ENCODE results near the gene C2. TPM values are rescaled to one million over a fixed set of nuclear protein-coding genes. Genes with fewer than 3 reads are reported as not detected.
"Not testable (repeated sequence)": the region's sequence is repeated elsewhere in the genome, so short reads cannot be mapped to it uniquely, and the experiment has no call there.

The C2 gene
- total RNA-seq, 3 donors from 2014 or later = 5.5 to 33.7 (median 17.9) TPM

DNA sequence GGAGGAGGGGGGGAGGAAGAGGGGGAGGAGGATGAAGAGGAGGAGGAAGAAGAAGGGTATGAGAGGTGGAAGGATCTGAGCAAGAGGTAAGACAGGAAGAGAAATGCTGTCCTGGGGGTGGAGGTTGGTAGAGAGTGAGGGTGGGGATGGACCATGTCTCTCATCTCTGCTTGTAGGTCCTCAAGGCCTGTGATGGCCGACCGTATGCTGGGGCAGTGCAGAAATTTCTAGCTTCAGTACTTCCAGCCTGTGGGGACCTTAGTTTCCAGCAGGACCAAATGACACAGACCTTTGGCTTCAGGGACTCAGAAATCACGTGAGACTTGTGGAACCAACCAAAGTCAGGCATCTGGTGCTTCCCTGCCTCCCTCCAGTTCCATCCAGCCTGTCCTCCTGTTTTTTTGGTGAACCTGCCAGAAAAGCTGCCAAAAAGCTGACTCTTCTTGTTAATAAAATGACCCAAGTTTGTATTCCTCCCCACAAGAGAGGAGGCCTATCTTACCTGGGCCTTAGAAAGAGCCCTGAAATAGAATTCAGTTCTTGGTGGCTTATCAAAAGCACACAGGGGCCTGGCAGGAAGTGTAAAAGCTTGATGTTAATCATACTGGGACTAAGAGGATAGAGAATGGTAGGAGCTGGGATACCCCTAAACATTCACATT is 51.9 kb downstream of the C2 start:
- ATAC-seq = no peak
- H3K36me3 ChIP-seq (ENCODE audit: low read depth) = no peaks in the 10 kb centered on the region
- TF ChIP-seq, protein P1, sequence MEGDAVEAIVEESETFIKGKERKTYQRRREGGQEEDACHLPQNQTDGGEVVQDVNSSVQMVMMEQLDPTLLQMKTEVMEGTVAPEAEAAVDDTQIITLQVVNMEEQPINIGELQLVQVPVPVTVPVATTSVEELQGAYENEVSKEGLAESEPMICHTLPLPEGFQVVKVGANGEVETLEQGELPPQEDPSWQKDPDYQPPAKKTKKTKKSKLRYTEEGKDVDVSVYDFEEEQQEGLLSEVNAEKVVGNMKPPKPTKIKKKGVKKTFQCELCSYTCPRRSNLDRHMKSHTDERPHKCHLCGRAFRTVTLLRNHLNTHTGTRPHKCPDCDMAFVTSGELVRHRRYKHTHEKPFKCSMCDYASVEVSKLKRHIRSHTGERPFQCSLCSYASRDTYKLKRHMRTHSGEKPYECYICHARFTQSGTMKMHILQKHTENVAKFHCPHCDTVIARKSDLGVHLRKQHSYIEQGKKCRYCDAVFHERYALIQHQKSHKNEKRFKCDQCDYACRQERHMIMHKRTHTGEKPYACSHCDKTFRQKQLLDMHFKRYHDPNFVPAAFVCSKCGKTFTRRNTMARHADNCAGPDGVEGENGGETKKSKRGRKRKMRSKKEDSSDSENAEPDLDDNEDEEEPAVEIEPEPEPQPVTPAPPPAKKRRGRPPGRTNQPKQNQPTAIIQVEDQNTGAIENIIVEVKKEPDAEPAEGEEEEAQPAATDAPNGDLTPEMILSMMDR (IDR thresholded peaks at IDR 0.05) = no peak
- no peaks in the 10 kb centered on the region for H3K4me1 ChIP-seq (ENCODE audit: low read depth)
- H3K9me3 ChIP-seq = no peaks in the 10 kb centered on the region
- no peak for DNase-seq
- H3K4me3 ChIP-seq = no peak overlapping the region
- intact Hi-C loops (cut with DNase I, micrococcal nuclease) = no loop called here

DNA sequence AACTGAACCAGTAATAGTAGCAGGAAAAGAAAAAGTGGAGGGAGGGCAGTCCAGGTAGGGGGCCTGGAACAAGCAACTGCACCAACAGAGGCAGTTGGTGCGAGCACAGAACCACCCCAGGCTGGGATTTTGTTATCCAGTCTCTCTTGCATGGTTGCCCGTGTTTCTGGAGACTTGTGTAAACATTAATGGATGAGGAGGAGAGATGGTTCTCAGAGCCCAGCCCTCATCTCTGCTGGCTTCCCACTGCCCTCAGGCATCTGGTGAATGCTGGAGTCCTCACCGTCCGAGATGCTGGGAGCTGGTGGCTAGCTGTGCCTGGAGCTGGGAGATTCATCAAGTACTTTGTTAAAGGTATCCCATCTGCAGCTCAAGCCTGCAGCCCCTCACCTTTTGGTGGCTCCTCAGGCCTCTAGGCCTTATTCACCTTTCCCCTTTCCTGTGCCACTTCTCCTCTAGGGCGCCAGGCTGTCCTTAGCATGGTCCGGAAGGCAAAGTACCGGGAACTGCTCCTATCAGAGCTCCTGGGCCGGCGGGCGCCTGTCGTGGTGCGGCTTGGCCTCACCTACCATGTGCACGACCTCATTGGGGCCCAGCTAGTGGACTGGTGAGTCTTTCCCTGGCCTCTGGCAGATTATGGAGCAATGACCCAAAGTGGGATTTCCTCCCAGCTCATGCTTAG is 52.8 kb downstream of the C2 start:
- H3K36me3 ChIP-seq (ENCODE audit: low read depth); intact Hi-C loops (cut with DNase I, micrococcal nuclease); H3K9me3 ChIP-seq; H3K4me1 ChIP-seq (ENCODE audit: low read depth); H3K4me3 ChIP-seq; ATAC-seq: not testable (repeated sequence)
- DNase-seq = peak in 1 of 3 donors; percentile 25

DNA sequence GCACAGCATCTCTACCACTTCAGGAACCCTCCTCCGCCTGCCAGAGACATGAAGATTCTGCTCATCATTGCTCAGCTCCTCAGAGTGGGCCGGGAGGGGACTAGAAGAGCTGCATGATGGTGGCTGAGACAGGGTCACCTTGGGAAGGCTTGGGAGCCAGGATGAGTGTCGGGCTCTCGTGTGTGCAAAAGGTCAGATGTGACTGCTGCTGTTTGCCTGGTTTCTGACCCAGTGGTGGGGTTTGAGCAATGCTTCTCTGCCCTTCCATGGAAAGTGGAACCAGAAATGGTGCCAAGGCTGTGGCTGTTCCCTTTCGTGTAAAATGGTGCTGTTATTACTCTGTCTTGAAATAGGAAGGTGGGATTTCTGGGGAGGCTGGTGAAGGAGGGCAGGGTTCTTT is 53.5 kb downstream of the C2 start:
- H3K4me3 ChIP-seq; intact Hi-C loops (cut with DNase I, micrococcal nuclease); ATAC-seq; H3K4me1 ChIP-seq (ENCODE audit: low read depth); H3K9me3 ChIP-seq; DNase-seq; H3K36me3 ChIP-seq (ENCODE audit: low read depth): not testable (repeated sequence)

DNA sequence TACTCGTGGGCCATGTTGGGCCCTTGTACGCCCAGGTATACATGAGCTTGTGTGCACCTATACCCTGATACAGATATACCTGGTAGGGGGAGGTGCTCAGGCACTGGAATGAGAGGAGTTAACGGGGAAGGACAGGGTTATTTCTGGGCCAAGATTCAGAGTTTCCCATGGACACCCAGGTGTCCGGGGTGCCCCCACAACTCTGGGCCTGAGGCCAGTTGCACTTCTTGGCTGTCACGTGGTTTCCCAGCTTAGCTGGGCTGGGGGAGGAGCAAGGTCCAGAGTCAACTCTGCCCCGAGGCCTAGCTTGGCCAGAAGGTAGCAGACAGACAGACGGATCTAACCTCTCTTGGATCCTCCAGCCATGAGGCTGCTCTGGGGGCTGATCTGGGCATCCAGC is 54.2 kb downstream of the C2 start, which contains the start of gene C4A:
C4A (plus strand) TSS at position 314 of the 400 bp plus-strand sequence; CDS start at position 365, 51 bp downstream.
- H3K36me3 ChIP-seq (ENCODE audit: low read depth); intact Hi-C loops (cut with DNase I, micrococcal nuclease); DNase-seq; H3K9me3 ChIP-seq; H3K4me1 ChIP-seq (ENCODE audit: low read depth); H3K4me3 ChIP-seq: not testable (repeated sequence)
- peak; percentile 56 for ATAC-seq

DNA sequence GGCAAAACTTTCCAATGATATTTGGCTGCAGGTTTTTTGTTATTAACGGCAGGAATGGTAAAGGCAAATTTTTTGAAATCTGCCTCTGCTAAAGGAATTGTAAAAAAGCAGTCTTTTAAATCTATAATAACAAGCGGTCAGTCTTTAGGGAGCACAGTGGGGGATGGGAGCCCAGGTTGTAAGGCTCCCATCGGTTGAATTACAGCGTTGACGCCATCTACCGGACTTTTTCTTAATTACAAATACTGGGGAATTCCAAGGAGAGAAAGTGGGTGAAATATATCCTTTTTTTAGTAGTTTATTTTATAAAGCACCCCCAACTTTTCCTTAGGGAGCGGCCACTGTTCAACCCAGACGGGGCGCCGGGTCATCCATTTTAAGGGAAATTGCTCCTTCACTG is 61.8 kb downstream of the C2 start:
- H3K36me3 ChIP-seq (ENCODE audit: low read depth); DNase-seq; ATAC-seq; H3K4me3 ChIP-seq; H3K9me3 ChIP-seq; intact Hi-C loops (cut with DNase I, micrococcal nuclease); H3K4me1 ChIP-seq (ENCODE audit: low read depth): not testable (repeated sequence)

DNA sequence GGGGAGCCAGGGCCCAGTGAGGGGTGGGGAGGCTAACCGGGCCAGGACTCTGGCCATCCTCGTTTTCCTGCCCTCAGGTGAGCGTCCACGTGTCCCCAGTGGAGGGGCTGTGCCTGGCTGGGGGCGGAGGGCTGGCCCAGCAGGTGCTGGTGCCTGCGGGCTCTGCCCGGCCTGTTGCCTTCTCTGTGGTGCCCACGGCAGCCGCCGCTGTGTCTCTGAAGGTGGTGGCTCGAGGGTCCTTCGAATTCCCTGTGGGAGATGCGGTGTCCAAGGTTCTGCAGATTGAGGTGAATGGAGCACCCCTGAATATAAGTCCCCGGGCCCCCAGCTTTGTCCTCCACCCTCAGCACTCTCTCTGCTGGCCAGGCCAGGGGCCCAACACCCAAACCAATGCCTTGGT is 66.9 kb downstream of the C2 start:
- ATAC-seq; intact Hi-C loops (cut with DNase I, micrococcal nuclease): not testable (repeated sequence)
- peak in 2 of 3 donors; percentile 5 to 30 for DNase-seq

More for the DNA sequence above, 66.9 kb downstream of the C2 start:
- H3K36me3 ChIP-seq (ENCODE audit: low read depth); H3K4me1 ChIP-seq (ENCODE audit: low read depth); H3K9me3 ChIP-seq; H3K4me3 ChIP-seq: not testable (repeated sequence)

Small RNA genes within 50 kb of the gene (microRNA-seq; reads per million reads assigned to microRNA genes)
- 0.70 reads per million for gene MIR1236

Other genes starting within 250 kb of the C2 start
- gene LY6G5C, start 246.7 kb upstream of the C2 start, total RNA-seq = 1 to 10 TPM; 1.7 to 4.2 (median 2.1) TPM
- 10 to 100 TPM; 55.3 to 69.4 (median 68.4) TPM for gene ABHD16A, start 224.4 kb upstream of the C2 start, total RNA-seq
- gene LY6G6F, start 220.9 kb upstream of the C2 start, total RNA-seq = not detected
- 1 to 10 TPM in 1 of 3 donors, under 1 TPM in 1, not detected in 1; 0.90 to 6.1 TPM for gene LY6G6D, start 212.4 kb upstream of the C2 start, total RNA-seq
- gene LY6G6C, start 206.0 kb upstream of the C2 start, total RNA-seq = under 1 TPM in 1 of 3 donors, not detected in 2; 0.32 TPM
- gene MPIG6B, start 204.3 kb upstream of the C2 start, total RNA-seq = 1 to 10 TPM in 1 of 3 donors, under 1 TPM in 2; 0.48 to 1.4 (median 0.57) TPM
- 100 to 1,000 TPM in 1 of 3 donors, 10 to 100 TPM in 2; 56.1 to 152 (median 99.5) TPM for gene DDAH2, start 198.4 kb upstream of the C2 start, total RNA-seq
- gene CLIC1, start 191.2 kb upstream of the C2 start, total RNA-seq = 100 to 1,000 TPM; 269 to 555 (median 441) TPM
- gene MSH5, start 187.7 kb upstream of the C2 start, total RNA-seq = 10 to 100 TPM; 14.1 to 29.9 (median 29.7) TPM
- gene SAPCD1, start 165.1 kb upstream of the C2 start, total RNA-seq = 1 to 10 TPM; 2.5 to 9.6 (median 4.3) TPM
- 1 to 10 TPM; 5.9 to 8.2 (median 6.9) TPM for gene VWA7, start 150.4 kb upstream of the C2 start, total RNA-seq
- gene VARS1, start 132.0 kb upstream of the C2 start, total RNA-seq = 10 to 100 TPM; 41.7 to 65.8 (median 45.0) TPM
- gene LSM2, start 120.8 kb upstream of the C2 start, total RNA-seq = 10 to 100 TPM; 21.7 to 35.5 (median 33.8) TPM
- 1 to 10 TPM; 1.2 to 3.4 (median 1.3) TPM for gene HSPA1L, start 112.4 kb upstream of the C2 start, total RNA-seq
- 100 to 1,000 TPM in 2 of 3 donors, 10 to 100 TPM in 1; 73.6 to 274 (median 107) TPM for gene HSPA1A, start 112.2 kb upstream of the C2 start, total RNA-seq
- 100 to 1,000 TPM; 172 to 254 (median 200) TPM for gene HSPA1B, start 100.0 kb upstream of the C2 start, total RNA-seq
- gene NEU1, start 64.9 kb upstream of the C2 start, total RNA-seq = 10 to 100 TPM; 44.0 to 65.7 (median 45.0) TPM
- 100 to 1,000 TPM; 332 to 795 (median 740) TPM for gene SLC44A4, start 48.7 kb upstream of the C2 start, total RNA-seq
- 10 to 100 TPM; 29.6 to 50.1 (median 36.4) TPM for gene EHMT2, start 30.0 kb upstream of the C2 start, total RNA-seq
- 1 to 10 TPM; 2.3 to 6.2 (median 3.4) TPM for gene ZBTB12, start 25.6 kb upstream of the C2 start, total RNA-seq
- 100 to 1,000 TPM in 1 of 3 donors, 10 to 100 TPM in 2; 34.5 to 178 (median 40.4) TPM for gene CFB, start 18.4 kb downstream of the C2 start, total RNA-seq
- 10 to 100 TPM; 44.9 to 52.4 (median 51.8) TPM for gene NELFE, start 31.3 kb downstream of the C2 start, total RNA-seq
- gene SKIC2, start 31.5 kb downstream of the C2 start, total RNA-seq = 10 to 100 TPM; 58.6 to 87.2 (median 81.2) TPM
- 10 to 100 TPM; 12.4 to 18.1 (median 15.8) TPM for gene DXO, start 44.4 kb downstream of the C2 start, total RNA-seq
- 100 to 1,000 TPM in 1 of 3 donors, 10 to 100 TPM in 2; 10.2 to 203 (median 56.0) TPM for gene C4A, start 54.3 kb downstream of the C2 start, total RNA-seq
- 100 to 1,000 TPM in 1 of 3 donors, 10 to 100 TPM in 1, 1 to 10 TPM in 1; 9.2 to 175 (median 51.0) TPM for gene C4B, start 87.1 kb downstream of the C2 start, total RNA-seq
- gene CYP21A2, start 110.7 kb downstream of the C2 start, total RNA-seq = 1 to 10 TPM in 1 of 3 donors, under 1 TPM in 2; 0.93 to 2.1 (median 0.94) TPM
- gene TNXB, start 181.6 kb downstream of the C2 start, total RNA-seq = 10 to 100 TPM; 20.1 to 87.0 (median 36.9) TPM
- 100 to 1,000 TPM in 1 of 3 donors, 10 to 100 TPM in 2; 79.9 to 121 (median 97.4) TPM for gene ATF6B, start 200.5 kb downstream of the C2 start, total RNA-seq
- gene FKBPL, start 202.6 kb downstream of the C2 start, total RNA-seq = 1 to 10 TPM; 5.0 to 6.8 (median 5.3) TPM
- gene PRRT1, start 224.2 kb downstream of the C2 start, total RNA-seq = 1 to 10 TPM in 2 of 3 donors, under 1 TPM in 1; 0.96 to 6.6 (median 2.0) TPM
- 10 to 100 TPM; 16.8 to 37.2 (median 34.4) TPM for gene PPT2, start 226.4 kb downstream of the C2 start, total RNA-seq
- gene EGFL8, start 236.9 kb downstream of the C2 start, total RNA-seq = 10 to 100 TPM; 16.9 to 32.1 (median 21.5) TPM
- gene AGPAT1, start 248.4 kb downstream of the C2 start, total RNA-seq = 10 to 100 TPM; 49.0 to 60.1 (median 56.2) TPM